GM10248 (cell line): Measurements from ENCODE around the gene SH3PXD2A.

Experiments used
- CTCF ChIA-PET: fragments of 300-600 bp; sonication (Branson Sonifier 250); formaldehyde crosslinking; extraction: SDS; loops from one replicate; lab custom pipeline; 2021; ENCODE audit warnings: antibody characterized with exemption; lab: Yijun Ruan, JAX
- POLR2A ChIA-PET: fragments of 350-650 bp; sonication (Branson Sonifier 250); formaldehyde crosslinking; extraction: SDS; loops from one replicate; lab custom pipeline; 2020; ENCODE audit warnings: antibody characterized with exemption; lab: Yijun Ruan, JAX
- DNase-seq: peaks from one replicate; pipeline ENCODE4 v3.0.0; 2012; ENCODE audit errors: extremely low spot score
- TF ChIP-seq, protein P1 (sequence below): IDR thresholded peaks from 2 replicates; pipeline ENCODE4 v1.5.1; 2012; ENCODE audit warnings: mild to moderate bottlenecking, low read depth; ENCODE audit errors: extremely low read depth, missing control alignments, control extremely low read depth

SH3PXD2A gene

DNA sequence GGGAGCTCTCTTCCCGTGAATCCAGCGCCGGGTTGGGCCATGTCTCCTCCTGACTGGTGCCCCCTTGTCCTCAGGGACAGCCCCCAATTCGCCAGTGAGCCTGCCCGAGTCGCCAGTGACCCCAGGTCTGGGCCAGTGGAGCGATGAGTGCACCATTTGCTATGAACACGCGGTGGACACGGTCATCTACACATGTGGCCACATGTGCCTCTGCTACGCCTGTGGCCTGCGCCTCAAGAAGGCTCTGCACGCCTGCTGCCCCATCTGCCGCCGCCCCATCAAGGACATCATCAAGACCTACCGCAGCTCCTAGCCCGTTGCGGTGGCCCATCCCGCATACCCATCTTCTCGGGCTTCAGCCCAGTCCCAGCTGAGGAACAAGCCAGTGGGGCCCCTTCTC, 265.3 kb downstream of the SH3PXD2A start:
- POLR2A ChIA-PET: no interaction called here
- CTCF ChIA-PET: interaction anchor here (1.2 to 3.9 kb wide), 6 partner anchors 9 to 96 kb away, joined by 3 to 18 read pairs (median 6); no protein-coding TSS in a partner anchor
- DNase-seq: no peak
- TF ChIP-seq, protein P1, sequence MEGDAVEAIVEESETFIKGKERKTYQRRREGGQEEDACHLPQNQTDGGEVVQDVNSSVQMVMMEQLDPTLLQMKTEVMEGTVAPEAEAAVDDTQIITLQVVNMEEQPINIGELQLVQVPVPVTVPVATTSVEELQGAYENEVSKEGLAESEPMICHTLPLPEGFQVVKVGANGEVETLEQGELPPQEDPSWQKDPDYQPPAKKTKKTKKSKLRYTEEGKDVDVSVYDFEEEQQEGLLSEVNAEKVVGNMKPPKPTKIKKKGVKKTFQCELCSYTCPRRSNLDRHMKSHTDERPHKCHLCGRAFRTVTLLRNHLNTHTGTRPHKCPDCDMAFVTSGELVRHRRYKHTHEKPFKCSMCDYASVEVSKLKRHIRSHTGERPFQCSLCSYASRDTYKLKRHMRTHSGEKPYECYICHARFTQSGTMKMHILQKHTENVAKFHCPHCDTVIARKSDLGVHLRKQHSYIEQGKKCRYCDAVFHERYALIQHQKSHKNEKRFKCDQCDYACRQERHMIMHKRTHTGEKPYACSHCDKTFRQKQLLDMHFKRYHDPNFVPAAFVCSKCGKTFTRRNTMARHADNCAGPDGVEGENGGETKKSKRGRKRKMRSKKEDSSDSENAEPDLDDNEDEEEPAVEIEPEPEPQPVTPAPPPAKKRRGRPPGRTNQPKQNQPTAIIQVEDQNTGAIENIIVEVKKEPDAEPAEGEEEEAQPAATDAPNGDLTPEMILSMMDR: no peak

DNA sequence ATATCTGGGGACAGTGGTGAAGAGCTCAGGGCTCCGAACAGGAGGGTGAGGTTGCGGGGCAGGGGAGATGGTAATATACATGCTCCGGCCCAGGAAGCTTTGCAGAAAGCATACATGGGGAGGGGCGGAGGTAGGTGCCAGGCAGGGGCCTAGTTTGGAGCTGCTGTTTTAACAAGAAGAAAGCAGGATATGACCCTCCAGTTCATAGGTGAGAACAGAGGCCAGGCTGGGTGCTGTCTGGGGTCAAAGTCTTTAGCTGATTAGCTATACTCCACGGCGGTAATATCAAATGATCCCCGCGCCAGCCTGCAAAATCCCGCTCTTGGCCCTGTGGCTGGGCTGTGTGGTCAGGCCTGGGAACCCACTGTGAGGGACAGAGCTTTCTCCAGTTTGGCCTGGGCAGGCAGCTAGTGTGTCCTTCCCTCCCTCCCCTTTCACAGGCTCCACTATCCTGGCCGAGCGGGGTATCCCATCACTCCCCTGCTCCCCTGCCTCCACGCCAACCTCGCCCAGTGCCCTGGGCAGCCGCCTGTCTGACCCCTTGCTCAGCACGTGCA, 266.2 kb downstream of the SH3PXD2A start:
- DNase-seq: no peak
- ChIA-PET CTCF (interaction anchor here (1.2 to 3.9 kb wide), 5 partner anchors 10 to 97 kb away, joined by 3 to 18 read pairs (median 8); no protein-coding TSS in a partner anchor), POLR2A (no interaction called here)
- TF ChIP-seq, protein P1: no peak

DNA sequence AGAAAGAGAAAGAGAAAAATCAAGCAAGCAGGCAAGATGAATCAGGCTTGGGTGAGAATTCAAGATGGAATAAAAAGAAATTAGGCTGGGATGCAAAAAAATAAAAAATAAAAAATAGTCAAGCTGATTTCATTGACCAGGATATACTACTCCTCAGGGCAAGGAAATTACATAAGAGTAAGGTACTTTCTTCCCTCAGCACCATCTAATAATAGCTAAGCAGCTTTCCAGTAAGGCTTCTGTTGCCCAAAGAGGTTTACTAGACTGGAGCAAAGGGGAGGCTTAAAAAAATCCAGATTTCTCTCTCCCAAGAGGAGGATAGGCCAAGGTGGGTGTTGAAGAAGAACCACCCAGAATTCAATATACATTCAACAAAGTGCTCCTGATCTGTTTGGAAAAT, 268.3 kb downstream of the SH3PXD2A start:
- TF ChIP-seq, protein P1: no peak
- CTCF ChIA-PET: interaction anchor here (0.9 to 3.7 kb wide), 3 partner anchors 12 to 19 kb away, joined by 3 to 15 read pairs (median 7); no protein-coding TSS in a partner anchor
- no peak for DNase-seq
- POLR2A ChIA-PET: no interaction called here

DNA sequence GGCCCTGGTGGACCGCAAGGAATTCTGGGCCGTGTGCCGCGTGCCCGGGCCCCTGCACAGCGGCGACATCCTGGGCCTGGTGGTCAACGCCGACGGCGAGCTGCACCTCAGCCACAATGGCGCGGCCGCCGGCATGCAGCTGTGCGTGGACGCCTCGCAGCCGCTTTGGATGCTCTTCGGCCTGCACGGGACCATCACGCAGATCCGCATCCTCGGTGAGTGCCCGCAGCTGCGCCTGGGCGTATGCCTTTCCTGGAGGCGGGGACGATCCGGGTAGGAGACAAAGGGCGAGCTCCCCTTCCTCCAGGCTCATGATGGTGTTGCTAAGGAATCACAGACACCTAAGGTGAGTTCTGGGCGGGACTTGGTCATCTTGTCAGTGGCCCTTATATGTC, 270.4 kb downstream of the SH3PXD2A start:
- DNase-seq: no peak
- POLR2A ChIA-PET: no interaction called here
- CTCF ChIA-PET: interaction anchor here (0.8 kb wide), 1 partner anchor 82 kb away, joined by 3 read pairs; no protein-coding TSS in a partner anchor
- TF ChIP-seq, protein P1: no peak

DNA sequence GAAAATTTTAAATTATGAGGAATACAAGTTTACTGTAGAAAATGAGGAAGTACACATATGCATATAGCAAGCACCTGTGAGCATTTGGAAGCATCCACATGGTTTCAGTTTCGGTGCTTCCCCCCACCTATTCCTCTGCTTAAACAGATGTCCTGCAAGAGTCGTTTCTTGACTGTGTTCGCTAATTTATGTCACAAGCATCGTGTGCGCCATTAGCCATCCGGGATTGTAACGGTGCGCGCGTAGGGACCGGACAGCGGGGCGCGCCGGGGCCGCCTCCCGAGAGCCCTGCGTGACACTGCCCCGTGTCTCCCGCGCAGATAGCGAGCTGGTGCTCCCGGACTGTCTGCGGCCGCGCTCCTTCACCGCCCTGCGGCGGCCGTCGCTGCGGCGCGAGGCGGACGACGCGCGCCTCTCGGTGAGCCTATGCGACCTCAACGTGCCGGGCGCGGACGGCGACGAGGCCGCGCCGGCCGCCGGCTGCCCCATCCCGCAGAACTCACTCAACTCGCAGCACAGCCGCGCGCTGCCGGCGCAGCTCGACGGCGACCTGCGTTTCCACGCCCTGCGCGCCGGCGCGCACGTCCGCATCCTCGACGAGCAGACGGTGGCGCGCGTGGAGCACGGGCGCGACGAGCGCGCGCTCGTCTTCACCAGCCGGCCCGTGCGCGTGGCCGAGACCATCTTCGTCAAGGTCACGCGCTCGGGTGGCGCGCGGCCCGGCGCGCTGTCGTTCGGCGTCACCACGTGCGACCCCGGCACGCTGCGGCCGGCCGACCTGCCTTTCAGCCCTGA, 271.0 kb downstream of the SH3PXD2A start:
- TF ChIP-seq, protein P1: no peak
- POLR2A ChIA-PET: interaction anchor here (0.6 kb wide), 1 partner anchor 83 kb away, joined by 6 read pairs; no protein-coding TSS in a partner anchor
- DNase-seq: peak; percentile 66
- CTCF ChIA-PET: interaction anchor here (0.8 kb wide), 1 partner anchor 83 kb away, joined by 3 read pairs; no protein-coding TSS in a partner anchor

DNA sequence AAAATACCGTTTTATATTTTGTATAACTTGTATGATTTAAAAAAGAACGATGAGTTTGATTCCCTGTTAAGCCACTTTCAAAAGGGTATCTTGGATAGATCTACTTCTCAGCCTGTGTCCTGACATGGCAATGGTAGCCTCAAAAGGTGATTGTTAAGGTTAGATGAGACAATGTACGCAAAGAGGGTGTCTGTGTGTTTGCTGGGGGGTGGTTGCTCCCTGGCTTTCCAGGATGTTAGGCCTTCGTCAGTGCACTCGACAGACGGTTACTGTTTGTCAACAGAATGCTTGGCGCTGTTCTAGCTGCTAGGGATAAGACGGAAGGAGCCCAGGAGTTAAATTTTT, 271.5 kb downstream of the SH3PXD2A start:
- ChIA-PET POLR2A (no interaction called here), CTCF (interaction anchor here (4.9 kb wide), 1 partner anchor 9 kb away, joined by 24 read pairs; no protein-coding TSS in a partner anchor)
- TF ChIP-seq, protein P1: no peak
- peak; percentile 35 for DNase-seq
